Neural cell (in vitro differentiated cells): ENCODE results near the gene DPF3.

ENCODE experiments used
- CTCF ChIP-seq: fragments of 450-650 bp; IDR thresholded peaks from 2 replicates; pipeline ENCODE4 v1.5.1; 2014; ENCODE audit warnings: antibody characterized with exemption, mild to moderate bottlenecking, moderate library complexity; ENCODE audit not compliant: poor library complexity, severe bottlenecking
- EZH2 ChIP-seq: fragments of 200-600, 300-800 bp; shearing (Covaris generic), sonication (generic); IDR thresholded peaks from 2 replicates; pipeline ENCODE4 v1.6.1; 2014; ENCODE audit warnings: antibody characterized with exemption, low read length, borderline replicate concordance, mild to moderate bottlenecking; ENCODE audit not compliant: insufficient read depth, poor library complexity, severe bottlenecking
- MXI1 ChIP-seq: fragments of 450-650 bp; conservative IDR thresholded peaks from 2 replicates; pipeline ENCODE4 v1.6.1; 2014; ENCODE audit warnings: antibody characterized with exemption, mild to moderate bottlenecking; ENCODE audit not compliant: poor library complexity, severe bottlenecking
- POLR2AphosphoS5 ChIP-seq: IDR thresholded peaks from 2 replicates; pipeline ENCODE4 v1.6.1; 2012
- REST ChIP-seq: IDR thresholded peaks from 2 replicates; pipeline ENCODE4 v1.6.1; 2012; ENCODE audit warnings: borderline replicate concordance
- SMC3 ChIP-seq: fragments of 450-650 bp; conservative IDR thresholded peaks from 2 replicates; pipeline ENCODE4 v1.6.1; 2014; ENCODE audit warnings: antibody characterized with exemption, mild to moderate bottlenecking, moderate library complexity; ENCODE audit not compliant: poor library complexity

DNA sequence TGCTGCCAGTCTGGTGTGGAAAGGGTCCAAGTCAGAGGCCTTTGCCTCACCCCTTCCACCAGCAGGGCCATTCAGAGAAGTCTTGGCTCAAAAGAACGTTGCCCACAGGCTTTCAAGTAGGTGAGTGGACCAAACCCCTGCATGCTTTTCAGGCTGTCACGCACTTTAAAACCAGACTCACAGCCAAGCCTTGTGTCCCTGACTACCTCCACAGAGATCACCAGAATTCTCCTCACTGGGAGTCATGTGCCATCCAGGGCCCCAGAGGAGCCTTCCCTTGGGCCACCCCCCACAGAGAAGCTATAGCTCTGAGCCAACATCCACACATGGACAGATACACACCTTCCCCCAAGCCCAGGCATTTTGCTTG lies 283.1 kb downstream of the DPF3 start:
- TF ChIP-seq CTCF = no peak
- no peak for TF ChIP-seq MXI1
- no peak for TF ChIP-seq REST
- no peak for TF ChIP-seq POLR2AphosphoS5
- no peak for TF ChIP-seq SMC3
- TF ChIP-seq EZH2 = no peak
